CD14-positive monocyte (primary cell): ENCODE data around the gene AFG3L2. TPM values are rescaled to one million over a fixed set of nuclear protein-coding genes. Genes with fewer than 3 reads are reported as not detected.

Source experiments
- DNase-seq, 3 donors: peaks; one replicate each; pipeline ENCODE4 v3.0.0-alpha.2; 2011 to 2022
- H2AFZ ChIP-seq: 2 replicates; pipeline ENCODE4 v1.6.0; 2012; ENCODE audit warnings: mild to moderate bottlenecking, low read depth, low read length, inconsistent platforms; ENCODE audit not compliant: insufficient read depth, poor library complexity, severe bottlenecking
- H3K27ac ChIP-seq, 2 donors: 1 replicate in 1 of 2; 2 replicates in 1 of 2; pipeline ENCODE4 v1.5.1; 2012 to 2013; ENCODE audit warnings: low read length in 2 of 2, control low read depth in 1 of 2, inconsistent platforms in 1 of 2, low read depth in 1 of 2, mild to moderate bottlenecking in 1 of 2
- H3K27me3 ChIP-seq, 2 donors: one replicate each; pipeline versions ENCODE4 v1.6.0 to v1.6.1; 2011 to 2013; ENCODE audit warnings: low read length in 2 of 2; ENCODE audit not compliant: control insufficient read depth in 2 of 2, insufficient read depth in 2 of 2
- H3K36me3 ChIP-seq, 2 donors: replicated peaks in 1 of 2; 1 replicate in 1 of 2; 2 replicates in 1 of 2; pipeline versions ENCODE4 v1.5.1 to v1.6.1; 2012 to 2013; ENCODE audit warnings: low read length in 2 of 2, control low read depth in 1 of 2, inconsistent platforms in 1 of 2, mild to moderate bottlenecking in 1 of 2; ENCODE audit not compliant: insufficient read depth in 2 of 2, control insufficient read depth in 1 of 2
- H3K4me1 ChIP-seq, 2 donors: 1 replicate in 1 of 2; 2 replicates in 1 of 2; pipeline versions ENCODE4 v1.5.1 to v1.6.1; 2012 to 2013; ENCODE audit warnings: low read length in 2 of 2, control low read depth in 1 of 2, inconsistent platforms in 1 of 2, mild to moderate bottlenecking in 1 of 2, moderate library complexity in 1 of 2; ENCODE audit not compliant: insufficient read depth in 2 of 2, control insufficient read depth in 1 of 2
- H3K4me2 ChIP-seq: replicated peaks from 2 replicates; pipeline ENCODE3; 2012; ENCODE audit warnings: low read length, moderate library complexity, mild to moderate bottlenecking; ENCODE audit not compliant: poor library complexity, severe bottlenecking; ENCODE audit errors: extremely low read depth
- H3K4me3 ChIP-seq, 3 experiments: fragments of 200-600 bp in 1 of 3; sonication (generic) in 1 of 3; replicated peaks in 1 of 3; 1 replicate in 2 of 3; 2 replicates in 1 of 3; pipeline ENCODE4 v1.5.1; 2011 to 2013; ENCODE audit warnings: low read length in 3 of 3, mild to moderate bottlenecking in 3 of 3, control low read depth in 2 of 3, low read depth in 2 of 3, inconsistent platforms in 1 of 3, moderate library complexity in 1 of 3
- H3K79me2 ChIP-seq: 2 replicates; pipeline ENCODE4 v1.6.0; 2012; ENCODE audit warnings: mild to moderate bottlenecking, control low read depth, inconsistent platforms, low read length, moderate library complexity; ENCODE audit not compliant: insufficient read depth
- H3K9ac ChIP-seq: 2 replicates; pipeline ENCODE4 v1.6.0; 2017; ENCODE audit warnings: low read length, mild to moderate bottlenecking; ENCODE audit not compliant: insufficient read depth, poor library complexity, severe bottlenecking
- H3K9me3 ChIP-seq, 2 donors: replicated peaks in 1 of 2; 1 replicate in 1 of 2; 2 replicates in 1 of 2; pipeline versions ENCODE4 v1.5.1 to v1.6.1; 2012 to 2013; ENCODE audit warnings: low read length in 2 of 2, control low read depth in 1 of 2; ENCODE audit not compliant: control insufficient read depth in 1 of 2, insufficient read depth in 1 of 2
- H4K20me1 ChIP-seq: 2 replicates; pipeline ENCODE4 v1.6.0; 2012; ENCODE audit warnings: mild to moderate bottlenecking, low read length, control low read depth, moderate library complexity; ENCODE audit not compliant: insufficient read depth
- H3K27ac Mint-ChIP-seq, 7 donors: one replicate each; pipeline ENCODE4 v1.8.0; 2020; ENCODE audit warnings: mild to moderate bottlenecking in 7 of 7, mixed read lengths in 7 of 7, moderate library complexity in 6 of 7, inconsistent platforms in 2 of 7
- H3K27me3 Mint-ChIP-seq, 3 donors: one replicate each; pipeline ENCODE4 v1.8.0; 2021 to 2022; ENCODE audit warnings: low read depth in 3 of 3, mild to moderate bottlenecking in 3 of 3, mixed read lengths in 3 of 3, moderate library complexity in 3 of 3, inconsistent platforms in 1 of 3
- H3K36me3 Mint-ChIP-seq, 2 donors: one replicate each; pipeline ENCODE4 v1.8.0; 2020; ENCODE audit warnings: mixed read lengths in 2 of 2, inconsistent platforms in 1 of 2, mild to moderate bottlenecking in 1 of 2
- H3K4me1 Mint-ChIP-seq: one replicate; pipeline ENCODE4 v1.8.0; 2020; ENCODE audit warnings: mild to moderate bottlenecking, mixed read lengths
- H3K4me3 Mint-ChIP-seq, 2 donors: one replicate each; pipeline ENCODE4 v1.8.0; 2020; ENCODE audit warnings: mild to moderate bottlenecking in 2 of 2, mixed read lengths in 2 of 2, moderate library complexity in 1 of 2
- H3K9me3 Mint-ChIP-seq, 7 donors: one replicate each; pipeline ENCODE4 v1.8.0; 2020 to 2022; ENCODE audit warnings: mixed read lengths in 7 of 7, mild to moderate bottlenecking in 6 of 7, moderate library complexity in 6 of 7, inconsistent platforms in 2 of 7
- CTCF ChIP-seq: fragments of 200-600 bp; IDR thresholded peaks from one replicate; pipeline ENCODE4 v1.8.0; 2022; ENCODE audit warnings: antibody characterized with exemption, mild to moderate bottlenecking
- WGBS: methylation state at CpG from one replicate; pipeline ENCODE4 v1.1.5; 2013; ENCODE audit warnings: missing lambda C conversion rate; ENCODE audit not compliant: insufficient coverage; 5-methylcytosine and 5-hydroxymethylcytosine counted together
- intact Hi-C, 2 donors: fragments of 100-400 bp; cut with micrococcal nuclease; formaldehyde crosslinking; loops; one replicate each; pipeline versions ENCODE4 v1.15.0 to v1.15.1; 2023
- polyA plus RNA-seq, 3 donors: library from polyadenylated mRNA; depleted of rRNA in 1 of 3; unstranded in 2 of 3; stranded (reverse) in 1 of 3; fragments of 300-500 nt in 2 of 3; fragments of >200 nt in 1 of 3; fragmentation: Illumina TruSeq in 2 of 3; gene quantifications; 1 replicate in 2 of 3; 2 replicates in 1 of 3; pipeline ENCODE4 v1.2.3, GENCODE V29; 2012 to 2021

Gene AFG3L2
- polyA plus RNA-seq, 3 donors, result 13.9 to 15.5 (median 13.9) TPM

DNA sequence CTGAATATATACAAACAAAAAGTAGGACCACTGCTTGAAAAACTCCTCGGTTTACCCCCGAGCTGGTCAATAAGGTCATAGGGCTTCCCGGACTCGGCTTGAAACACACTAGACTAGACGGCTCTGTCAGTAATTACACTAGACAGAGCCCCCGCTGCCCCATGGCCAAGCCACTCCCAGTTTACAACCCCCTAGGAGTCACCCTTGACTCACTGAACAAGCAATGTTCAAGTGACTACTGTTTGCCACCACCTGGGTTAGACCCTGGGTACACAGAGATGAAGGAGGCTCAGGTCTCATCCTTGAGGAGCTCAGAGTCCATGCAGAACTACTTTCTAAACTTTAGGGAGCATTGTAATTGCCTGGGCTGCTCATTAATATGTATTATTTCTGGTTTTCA is 17.0 kb upstream of the AFG3L2 start:
- H3K9me3 Mint-ChIP-seq, result no peaks in the 10 kb centered on the region
- Histone ChIP-seq H3K4me1 (no peaks in the 10 kb centered on the region), H3K4me3 (no peak overlapping the region), H4K20me1 (no peaks in the 10 kb centered on the region), H3K9me3 (no peaks in the 10 kb centered on the region), H3K27me3 (no peaks in the 10 kb centered on the region), H2AFZ (peak overlapping the region; percentile 6), H3K79me2 (no peaks in the 10 kb centered on the region), H3K9ac (no peak overlapping the region), H3K36me3 (no peaks in the 10 kb centered on the region), H3K4me2 (no peak overlapping the region), H3K27ac (no peak overlapping the region)
- 100% methylated on average over 1 of the region's 6 CpGs for WGBS
- DNase-seq, result no peak
- peak overlapping the region in 1 of 7 donors; percentile 40 for H3K27ac Mint-ChIP-seq
- peaks cover 4% of the 10 kb centered on the region for H3K4me1 Mint-ChIP-seq
- intact Hi-C loops, result no loop called here
- H3K4me3 Mint-ChIP-seq, result no peak overlapping the region
- H3K36me3 Mint-ChIP-seq, result no peaks in the 10 kb centered on the region
- H3K27me3 Mint-ChIP-seq, result peaks cover 1 to 4% (median 3%) of the 10 kb centered on the region in 3 donors
- TF ChIP-seq CTCF, result no peak

- H3K27me3 ChIP-seq, result no peaks in the 10 kb centered on the region
- H3K9ac ChIP-seq, result no peak overlapping the region
- H3K27me3 Mint-ChIP-seq, result peaks cover 1 to 3% (median 2%) of the 10 kb centered on the region in 3 donors
- no peaks in the 10 kb centered on the region for H3K79me2 ChIP-seq
- H3K9me3 ChIP-seq, result no peaks in the 10 kb centered on the region
- H3K4me3 Mint-ChIP-seq, result no peak overlapping the region
- WGBS, result 100% methylated on average over 1 of the region's 3 CpGs
- no peaks in the 10 kb centered on the region for H3K36me3 Mint-ChIP-seq
- no peaks in the 10 kb centered on the region for H3K36me3 ChIP-seq
- H3K4me1 ChIP-seq, result no peaks in the 10 kb centered on the region
- peaks cover 4% of the 10 kb centered on the region for H3K4me1 Mint-ChIP-seq
- TF ChIP-seq CTCF, result no peak
- intact Hi-C loops, result no loop called here
- no peak overlapping the region for H3K4me2 ChIP-seq
- H3K27ac ChIP-seq, result no peak overlapping the region
- H2AFZ ChIP-seq, result no peak overlapping the region
- no peaks in the 10 kb centered on the region for H3K9me3 Mint-ChIP-seq
- no peak overlapping the region for H3K27ac Mint-ChIP-seq
- DNase-seq, result no peak
- H3K4me3 ChIP-seq, result no peak overlapping the region
- H4K20me1 ChIP-seq, result no peaks in the 10 kb centered on the region
Observed at GRCh38 chr18:12393510-12393909, 16.5 kb upstream of the AFG3L2 start.
